PC-3 (cell line): ENCODE results near the gene IL1R2. TPM values are rescaled to one million over a fixed set of nuclear protein-coding genes. Genes with fewer than 3 reads are reported as not detected.

ENCODE experiments used
- ATAC-seq: fragments of 200-7000 bp; cut with Tn5 transposase; 2 replicates; pipeline ENCODE4 v1.9.1; 2020; ENCODE audit warnings: mild to moderate bottlenecking, moderate library complexity
- BruUV-seq: library from RNA; stranded (reverse); fragments of 400-500 nt; replicated peaks from 2 replicates; lab custom pipeline; 2021; lab: Mats Ljungman, UMichigan
- CTCF ChIA-PET: fragments of 300-600 bp; sonication (Branson Sonifier 250); formaldehyde crosslinking; loops from one replicate; lab custom pipeline; 2022; ENCODE audit warnings: antibody characterized with exemption; lab: Charles Lee
- POLR2A ChIA-PET: fragments of 300-600 bp; sonication (Branson Sonifier 250); formaldehyde crosslinking; loops from one replicate; lab custom pipeline; 2022; ENCODE audit warnings: antibody characterized with exemption; ENCODE audit not compliant: unreplicated experiment; lab: Charles Lee
- DNase-seq: peaks from one replicate; pipeline ENCODE4 v3.0.0-alpha.2; 2015
- H2AFZ ChIP-seq: fragments of 300-600 bp; sonication (generic); 2 replicates; pipeline ENCODE4 v1.6.0; 2016; ENCODE audit warnings: antibody characterized with exemption, low read length
- H3F3A ChIP-seq: fragments of 300-600 bp; sonication (generic); one replicate; pipeline ENCODE4 v1.6.0; 2017; ENCODE audit warnings: antibody characterized with exemption, low read length, control low read depth, mild to moderate bottlenecking; ENCODE audit not compliant: unreplicated experiment
- H3K27ac ChIP-seq: fragments of 300-600 bp; sonication (generic); 2 replicates; pipeline ENCODE4 v1.5.1; 2016; ENCODE audit warnings: mild to moderate bottlenecking, low read length
- H3K27me3 ChIP-seq: fragments of 300-600 bp; sonication (generic); 2 replicates; pipeline ENCODE4 v1.6.1; 2016; ENCODE audit warnings: low read length, mixed read lengths
- H3K36me3 ChIP-seq: fragments of 300-600 bp; sonication (generic); 2 replicates; pipeline ENCODE4 v1.6.1; 2016; ENCODE audit warnings: low read depth, mixed run types, low read length, mixed read lengths
- H3K4me1 ChIP-seq: fragments of 300-600 bp; sonication (generic); 2 replicates; pipeline ENCODE4 v1.5.1; 2016; ENCODE audit warnings: low read length; ENCODE audit not compliant: insufficient read depth
- H3K4me2 ChIP-seq: fragments of 300-600 bp; sonication (generic); 2 replicates; pipeline ENCODE4 v1.6.0; 2016; ENCODE audit warnings: low read length
- H3K4me3 ChIP-seq: fragments of 300-600 bp; sonication (generic); 2 replicates; pipeline ENCODE4 v1.5.1; 2016; ENCODE audit warnings: mild to moderate bottlenecking, low read length, mixed read lengths
- H3K79me2 ChIP-seq: fragments of 300-600 bp; sonication (generic); 2 replicates; pipeline ENCODE4 v1.6.1; 2017; ENCODE audit warnings: low read length, mixed read lengths
- H3K9ac ChIP-seq: fragments of 300-600 bp; sonication (generic); 2 replicates; pipeline ENCODE4 v1.6.0; 2016; ENCODE audit warnings: mild to moderate bottlenecking, low read length
- H3K9me2 ChIP-seq: fragments of 300-600 bp; sonication (generic); replicated peaks from 2 replicates; pipeline ENCODE4 v1.6.1; 2016; ENCODE audit warnings: mixed run types, low read length, mixed read lengths
- H3K9me3 ChIP-seq: fragments of 300-600 bp; sonication (generic); 2 replicates; pipeline ENCODE4 v1.6.1; 2016; ENCODE audit warnings: low read length, mixed read lengths
- H4K20me1 ChIP-seq: fragments of 300-600 bp; sonication (generic); 2 replicates; pipeline ENCODE4 v1.6.1; 2016; ENCODE audit warnings: low read length, mixed read lengths
- EZH2 ChIP-seq: fragments of 300-600 bp; sonication (generic); IDR thresholded peaks from one replicate; pipeline ENCODE4 v1.6.1; 2017; ENCODE audit warnings: antibody characterized with exemption, mild to moderate bottlenecking, low read length; ENCODE audit not compliant: unreplicated experiment
- EZH2phosphoT487 ChIP-seq: fragments of 300-600 bp; sonication (generic); IDR thresholded peaks from 2 replicates; pipeline ENCODE4 v1.6.1; 2018; ENCODE audit warnings: mild to moderate bottlenecking, antibody characterized with exemption, low read length, borderline replicate concordance
- intact Hi-C: fragments of 100-400 bp; cut with micrococcal nuclease; formaldehyde crosslinking; loops from 2 replicates; pipeline ENCODE4 v1.9.0; 2023
- total RNA-seq: library from RNA; depleted of rRNA; stranded (reverse); fragments of >200 nt; gene quantifications from 2 replicates; pipeline ENCODE4 v1.2.3, GENCODE V29; 2014
- TF ChIP-seq, protein P1 (sequence below): fragments of 300-600 bp; sonication (generic); conservative IDR thresholded peaks from 2 replicates; pipeline ENCODE4 v1.5.1; 2017; ENCODE audit warnings: antibody characterized with exemption, low read depth, mild to moderate bottlenecking, low read length

IL1R2 gene
- total RNA-seq, 1 experiment from 2014 or later, result 6.0 TPM

- peak; percentile 61 for DNase-seq
- Histone ChIP-seq H3K4me3 (0 out of 2 replicates have a peak overlapping the region, but pooled peaks have one; percentile 12), H3K9ac (0 out of 2 replicates have a peak overlapping the region, but pooled peaks have one; percentile 46), H3K27ac (peak overlapping the region; percentile 98), H4K20me1 (no peaks in the 10 kb centered on the region), H3K4me2 (peak overlapping the region; percentile 67), H3K79me2 (no peaks in the 10 kb centered on the region), H3F3A (no peaks in the 10 kb centered on the region), H3K9me3 (no peaks in the 10 kb centered on the region), H3K36me3 (no peaks in the 10 kb centered on the region), H3K9me2 (no peaks in the 10 kb centered on the region), H2AFZ (0 out of 2 replicates have a peak overlapping the region, but pooled peaks have one; percentile 60), H3K27me3 (no peaks in the 10 kb centered on the region), H3K4me1 (peaks cover 47% of the 10 kb centered on the region)
- ChIA-PET POLR2A (no interaction called here), CTCF (no interaction called here)
- intact Hi-C loops, result loop anchor here (1.0 to 5.0 kb wide), 3 partner anchors 32 to 100 kb away; no protein-coding TSS in a partner anchor
- ATAC-seq, result peak; percentile 44
- TSS peak; percentile 60 for BruUV-seq
- TF ChIP-seq EZH2phosphoT487, result no peak
- TF ChIP-seq, protein P1, sequence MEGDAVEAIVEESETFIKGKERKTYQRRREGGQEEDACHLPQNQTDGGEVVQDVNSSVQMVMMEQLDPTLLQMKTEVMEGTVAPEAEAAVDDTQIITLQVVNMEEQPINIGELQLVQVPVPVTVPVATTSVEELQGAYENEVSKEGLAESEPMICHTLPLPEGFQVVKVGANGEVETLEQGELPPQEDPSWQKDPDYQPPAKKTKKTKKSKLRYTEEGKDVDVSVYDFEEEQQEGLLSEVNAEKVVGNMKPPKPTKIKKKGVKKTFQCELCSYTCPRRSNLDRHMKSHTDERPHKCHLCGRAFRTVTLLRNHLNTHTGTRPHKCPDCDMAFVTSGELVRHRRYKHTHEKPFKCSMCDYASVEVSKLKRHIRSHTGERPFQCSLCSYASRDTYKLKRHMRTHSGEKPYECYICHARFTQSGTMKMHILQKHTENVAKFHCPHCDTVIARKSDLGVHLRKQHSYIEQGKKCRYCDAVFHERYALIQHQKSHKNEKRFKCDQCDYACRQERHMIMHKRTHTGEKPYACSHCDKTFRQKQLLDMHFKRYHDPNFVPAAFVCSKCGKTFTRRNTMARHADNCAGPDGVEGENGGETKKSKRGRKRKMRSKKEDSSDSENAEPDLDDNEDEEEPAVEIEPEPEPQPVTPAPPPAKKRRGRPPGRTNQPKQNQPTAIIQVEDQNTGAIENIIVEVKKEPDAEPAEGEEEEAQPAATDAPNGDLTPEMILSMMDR, result peak; percentile 70
Observed at GRCh38 chr2:101983928-101984327, 7.8 kb upstream of the IL1R2 start.

GRCh38 chr2:101984656-101985055 is 7.1 kb upstream of the IL1R2 start:
- Histone ChIP-seq H4K20me1 (no peaks in the 10 kb centered on the region), H3K9me3 (no peaks in the 10 kb centered on the region), H3K4me3 (no peak overlapping the region), H3K27me3 (no peaks in the 10 kb centered on the region), H3F3A (no peaks in the 10 kb centered on the region), H3K4me1 (peaks cover 47% of the 10 kb centered on the region), H2AFZ (no peak overlapping the region), H3K27ac (peak overlapping the region; percentile 98), H3K36me3 (no peaks in the 10 kb centered on the region), H3K9me2 (no peaks in the 10 kb centered on the region), H3K4me2 (peak overlapping the region; percentile 68; the same call in 1 of the 2 replicates), H3K79me2 (no peaks in the 10 kb centered on the region), H3K9ac (peak overlapping the region; percentile 67)
- DNase-seq (no peak), ATAC-seq (no peak)
- TF ChIP-seq EZH2, result no peak
- TF ChIP-seq, protein P1, result no peak
- no peak for TF ChIP-seq EZH2phosphoT487
- POLR2A ChIA-PET, result no interaction called here
- no TSS peak for BruUV-seq
- intact Hi-C loops, result loop anchor here (1.0 to 5.0 kb wide), 3 partner anchors 15 to 100 kb away; no protein-coding TSS in a partner anchor
- CTCF ChIA-PET, result no interaction called here

DNA sequence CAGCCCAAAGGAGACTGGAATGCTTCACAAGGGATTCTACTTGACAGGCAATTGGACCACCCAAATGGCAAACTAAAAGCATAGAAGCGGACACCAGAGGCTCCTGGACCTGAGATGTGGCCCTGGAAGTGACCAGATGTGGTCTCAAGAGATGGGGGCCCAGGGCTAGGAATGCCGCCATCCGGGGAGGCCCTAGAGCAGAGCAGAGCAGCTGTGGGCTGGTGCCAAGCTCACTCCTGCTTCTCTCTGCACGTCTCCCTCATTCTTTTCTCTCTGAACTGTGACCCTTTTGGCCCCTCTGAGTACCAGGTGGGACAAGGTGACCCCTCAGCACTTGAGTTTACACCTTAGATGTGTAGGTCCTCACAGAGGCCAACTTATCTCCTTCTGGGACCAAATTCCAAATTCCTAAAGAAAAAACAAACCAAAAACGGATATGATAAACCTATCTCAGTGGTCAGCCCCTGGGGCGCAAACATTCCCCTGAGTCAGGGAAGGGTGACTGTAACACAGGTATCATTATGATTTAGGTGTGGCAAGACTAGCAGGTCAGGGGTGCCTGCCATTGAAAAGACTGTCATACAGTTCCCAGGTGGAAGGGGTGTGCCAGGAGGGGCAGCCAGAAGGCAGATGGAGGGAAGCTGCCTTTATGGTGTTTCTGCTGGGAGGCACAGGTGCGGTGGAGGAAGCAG is 6.5 kb upstream of the IL1R2 start:
- Histone ChIP-seq H3K9ac (peak overlapping the region; percentile 82), H3K27me3 (no peaks in the 10 kb centered on the region), H3F3A (no peaks in the 10 kb centered on the region), H3K4me2 (peak overlapping the region; percentile 68), H3K4me1 (peaks cover 47% of the 10 kb centered on the region), H4K20me1 (no peaks in the 10 kb centered on the region), H3K36me3 (no peaks in the 10 kb centered on the region), H3K9me3 (no peaks in the 10 kb centered on the region), H3K9me2 (no peaks in the 10 kb centered on the region), H2AFZ (no peak overlapping the region), H3K79me2 (no peaks in the 10 kb centered on the region), H3K4me3 (no peak overlapping the region), H3K27ac (peak overlapping the region; percentile 98)
- ATAC-seq (peak; percentile 76), DNase-seq (peak; percentile 96)
- intact Hi-C loops, result loop anchor here (1.0 kb wide), 1 partner anchor 14 kb away; no protein-coding TSS in a partner anchor
- ChIA-PET POLR2A (interaction anchor here (0.6 kb wide), 1 partner anchor 242 kb away, joined by 3 read pairs; no protein-coding TSS in a partner anchor), CTCF (no interaction called here)
- BruUV-seq, result no TSS peak
- TF ChIP-seq, protein P1, result no peak
- no peak for TF ChIP-seq EZH2phosphoT487
- no peak for TF ChIP-seq EZH2
